Measurements from ENCODE around the gene TOM1L1. TPM values are rescaled to one million over a fixed set of nuclear protein-coding genes. Genes with fewer than 3 reads are reported as not detected.

Gene TOM1L1
- total and polyA plus RNA-seq, 7 donors = 23.0 to 61.7 (median 30.5) TPM

DNA sequence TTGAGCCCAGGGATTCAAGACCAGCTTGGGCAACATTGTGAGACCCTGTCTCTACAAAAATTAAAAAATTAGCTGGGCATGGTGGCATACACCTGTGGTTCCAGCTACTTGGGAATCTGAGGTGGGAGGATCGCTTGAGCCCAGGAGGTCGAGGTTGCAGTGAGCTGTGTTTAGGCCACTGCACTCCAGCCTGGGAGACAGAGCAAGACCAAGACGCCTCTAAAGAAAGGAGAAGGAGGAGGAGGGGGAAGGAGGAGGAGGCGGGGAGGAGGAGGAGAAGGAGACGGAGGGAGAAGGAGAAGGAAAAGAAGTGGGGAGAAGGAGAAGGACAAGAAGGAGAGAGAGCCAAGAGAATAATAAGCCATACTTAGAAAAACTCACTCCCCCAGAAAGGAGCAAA lies 103.8 kb downstream of the TOM1L1 start:
- Histone ChIP-seq H3K36me3 (peaks cover 0 to 39% (median 0%) of the 10 kb centered on the region in 4 donors), H3K27ac (no peak overlapping the region), H3K9me3 (no peaks in the 10 kb centered on the region), H3K4me3 (no peak overlapping the region), H3K27me3 (no peaks in the 10 kb centered on the region), H3K4me1 (no peaks in the 10 kb centered on the region)
- TF ChIP-seq EP300 (IDR thresholded peaks at IDR 0.05) = no peak
- TF ChIP-seq POLR2AphosphoS5 (IDR thresholded peaks at IDR 0.05) = no peak
- TF ChIP-seq, protein P1, sequence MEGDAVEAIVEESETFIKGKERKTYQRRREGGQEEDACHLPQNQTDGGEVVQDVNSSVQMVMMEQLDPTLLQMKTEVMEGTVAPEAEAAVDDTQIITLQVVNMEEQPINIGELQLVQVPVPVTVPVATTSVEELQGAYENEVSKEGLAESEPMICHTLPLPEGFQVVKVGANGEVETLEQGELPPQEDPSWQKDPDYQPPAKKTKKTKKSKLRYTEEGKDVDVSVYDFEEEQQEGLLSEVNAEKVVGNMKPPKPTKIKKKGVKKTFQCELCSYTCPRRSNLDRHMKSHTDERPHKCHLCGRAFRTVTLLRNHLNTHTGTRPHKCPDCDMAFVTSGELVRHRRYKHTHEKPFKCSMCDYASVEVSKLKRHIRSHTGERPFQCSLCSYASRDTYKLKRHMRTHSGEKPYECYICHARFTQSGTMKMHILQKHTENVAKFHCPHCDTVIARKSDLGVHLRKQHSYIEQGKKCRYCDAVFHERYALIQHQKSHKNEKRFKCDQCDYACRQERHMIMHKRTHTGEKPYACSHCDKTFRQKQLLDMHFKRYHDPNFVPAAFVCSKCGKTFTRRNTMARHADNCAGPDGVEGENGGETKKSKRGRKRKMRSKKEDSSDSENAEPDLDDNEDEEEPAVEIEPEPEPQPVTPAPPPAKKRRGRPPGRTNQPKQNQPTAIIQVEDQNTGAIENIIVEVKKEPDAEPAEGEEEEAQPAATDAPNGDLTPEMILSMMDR (IDR thresholded peaks at IDR 0.05) = no peak
- TF ChIP-seq POLR2A (IDR thresholded peaks at IDR 0.05) = no peak
- WGBS, 2 donors = 90 to 94% methylated on average over 5 of the region's 5 CpGs
- DNase-seq = no peak
- intact Hi-C loops (cut with DNase I) = no loop called here

DNA sequence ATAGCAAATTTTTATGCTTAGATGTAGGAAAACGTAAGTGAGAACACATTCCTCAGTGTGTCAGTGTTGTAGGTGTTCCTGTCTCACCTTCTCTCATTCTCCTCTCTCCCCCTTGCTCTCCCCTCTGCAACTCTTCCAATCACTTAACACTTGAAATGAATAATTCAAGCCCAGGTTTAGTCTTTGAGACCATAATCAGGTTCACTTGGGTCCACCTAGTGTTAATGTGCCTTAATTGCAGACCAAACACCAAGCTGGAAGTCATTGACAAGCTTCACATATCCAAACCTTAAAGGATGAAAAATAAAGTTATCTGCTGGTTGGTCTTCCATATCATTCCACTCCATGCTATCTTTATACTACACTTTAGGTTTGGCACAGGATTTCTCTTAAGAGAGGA lies 104.9 kb downstream of the TOM1L1 start:
- Histone ChIP-seq H3K27me3 (no peaks in the 10 kb centered on the region), H3K27ac (no peak overlapping the region), H3K36me3 (peaks cover 0 to 29% (median 0%) of the 10 kb centered on the region in 4 donors), H3K9me3 (no peaks in the 10 kb centered on the region), H3K4me3 (no peak overlapping the region), H3K4me1 (no peaks in the 10 kb centered on the region)
- 93 to 95% methylated on average over 1 of the region's 1 CpG for WGBS, 2 donors
- intact Hi-C loops (cut with DNase I) = no loop called here
- TF ChIP-seq POLR2AphosphoS5 (IDR thresholded peaks at IDR 0.05) = no peak
- TF ChIP-seq, protein P1 (IDR thresholded peaks at IDR 0.05) = peak in 1 of 4 experiments; percentile 6
- DNase-seq = no peak

Small RNA genes lying within 50 kb of the gene (small RNA-seq; reads per million reads assigned to genes)
- gene AC007485.1 = 0 reads per million in 3 donors

Other genes with a start within 250 kb of the TOM1L1 start
- 10 to 100 TPM; 36.6 to 96.3 (median 55.2) TPM for gene COX11, start 67.8 kb downstream of the TOM1L1 start, total RNA-seq
- gene COX11, start 67.8 kb downstream of the TOM1L1 start, polyA plus RNA-seq = 10 to 100 TPM; 20.4 to 49.4 (median 33.8) TPM
- 10 to 100 TPM; 15.0 to 25.2 (median 21.1) TPM for gene STXBP4, start 67.9 kb downstream of the TOM1L1 start, total RNA-seq
- gene STXBP4, start 67.9 kb downstream of the TOM1L1 start, polyA plus RNA-seq = 1 to 10 TPM in 1 of 3 donors, under 1 TPM in 2; under 0.01 to 2.0 (median 0.69) TPM

Measured in sigmoid colon (tissue), 7 donors.